DOHH2 (cell line): ENCODE results near the gene FN1.

Experiments
- CTCF ChIP-seq: fragments of 200-600 bp; sonication (generic); IDR thresholded peaks from one replicate; pipeline ENCODE4 v1.5.1; 2014; ENCODE audit warnings: antibody characterized with exemption, mild to moderate bottlenecking, low read depth, low read length; ENCODE audit not compliant: poor library complexity, severe bottlenecking
- EZH2phosphoT487 ChIP-seq: fragments of 200-600 bp; sonication (generic); IDR thresholded peaks from 2 replicates; pipeline ENCODE4 v1.6.1; 2017; ENCODE audit warnings: borderline replicate concordance, mild to moderate bottlenecking, antibody characterized with exemption, low read length, moderate library complexity, mixed read lengths

DNA sequence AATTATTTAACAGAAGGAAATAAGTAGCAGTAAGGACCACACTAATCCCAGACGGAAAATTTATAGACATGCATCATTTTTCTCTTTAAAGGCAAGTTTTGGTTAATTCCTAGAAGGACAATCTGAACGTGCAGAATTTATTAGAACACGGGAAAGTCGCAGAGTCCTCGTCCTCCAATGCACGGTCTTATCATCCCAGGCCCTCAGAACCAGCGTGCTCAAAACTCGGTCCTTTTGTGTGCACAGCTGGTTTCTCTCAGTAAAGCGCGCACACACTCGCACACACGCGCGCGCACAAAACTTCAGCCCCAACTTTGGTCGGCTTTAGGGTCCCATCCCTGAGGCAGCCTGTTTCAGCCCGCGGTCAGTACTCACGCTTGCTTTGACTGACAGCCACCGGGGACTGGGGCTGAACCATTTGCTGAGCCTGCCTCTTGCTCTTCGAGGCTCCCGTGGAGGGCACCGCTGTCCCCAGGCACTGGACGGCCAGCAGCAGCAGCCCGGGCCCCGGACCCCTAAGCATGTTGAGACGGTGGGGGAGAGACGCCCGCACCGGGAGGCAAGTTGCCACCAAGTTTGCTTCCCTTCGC lies 493 bp downstream of the FN1 start:
- TF ChIP-seq CTCF (no peak), EZH2phosphoT487 (no peak)
